Rectal smooth muscle tissue (tissue), 1 donor: ENCODE data around the gene CDK8.
"Not testable (repeated sequence)": the region's sequence is repeated elsewhere in the genome, so short reads cannot be mapped to it uniquely, and the experiment has no call there.

Experiments used
- H3K27ac ChIP-seq: one replicate; pipeline ENCODE4 v1.7.0; 2013; ENCODE audit warnings: low read depth, low read length, inconsistent platforms
- H3K27me3 ChIP-seq: one replicate; pipeline ENCODE4 v1.7.0; 2013; ENCODE audit warnings: low read length; ENCODE audit not compliant: control insufficient read depth, insufficient read depth
- H3K36me3 ChIP-seq: one replicate; pipeline ENCODE4 v1.7.0; 2013; ENCODE audit warnings: low read length; ENCODE audit not compliant: control insufficient read depth, insufficient read depth
- H3K4me1 ChIP-seq: one replicate; pipeline ENCODE4 v1.7.0; 2013; ENCODE audit warnings: low read length; ENCODE audit not compliant: control insufficient read depth, insufficient read depth
- H3K4me3 ChIP-seq: one replicate; pipeline ENCODE4 v1.7.0; 2013; ENCODE audit warnings: low read length
- H3K9ac ChIP-seq: one replicate; pipeline ENCODE4 v1.7.0; 2013; ENCODE audit warnings: low read length

Gene CDK8

GRCh38 chr13:26300140-26300539 is 46.2 kb downstream of the CDK8 start:
- Histone ChIP-seq H3K4me1 (peaks cover 6% of the 10 kb centered on the region), H3K27me3 (no peaks in the 10 kb centered on the region), H3K4me3 (no peak overlapping the region), H3K27ac (no peak overlapping the region), H3K36me3 (no peaks in the 10 kb centered on the region), H3K9ac (no peak overlapping the region)

- Histone ChIP-seq H3K9ac (no peak overlapping the region), H3K27me3 (no peaks in the 10 kb centered on the region), H3K27ac (no peak overlapping the region), H3K36me3 (no peaks in the 10 kb centered on the region), H3K4me1 (peaks cover 3% of the 10 kb centered on the region), H3K4me3 (no peak overlapping the region)
Observed at GRCh38 chr13:26305676-26306075, 51.7 kb downstream of the CDK8 start.

GRCh38 chr13:26307701-26308100 is 53.8 kb downstream of the CDK8 start:
- Histone ChIP-seq H3K4me1 (peaks cover 3% of the 10 kb centered on the region), H3K27me3 (no peaks in the 10 kb centered on the region), H3K4me3 (no peak overlapping the region), H3K9ac (no peak overlapping the region), H3K36me3 (no peaks in the 10 kb centered on the region), H3K27ac (no peak overlapping the region)

- Histone ChIP-seq H3K27ac (no peak overlapping the region), H3K4me1 (peaks cover 3% of the 10 kb centered on the region), H3K36me3 (no peaks in the 10 kb centered on the region), H3K9ac (no peak overlapping the region), H3K27me3 (no peaks in the 10 kb centered on the region), H3K4me3 (no peak overlapping the region)
Observed at GRCh38 chr13:26308250-26308649, 54.3 kb downstream of the CDK8 start.

- Histone ChIP-seq H3K27ac (no peak overlapping the region), H3K36me3 (no peaks in the 10 kb centered on the region), H3K4me3 (no peak overlapping the region), H3K27me3 (no peaks in the 10 kb centered on the region), H3K9ac (no peak overlapping the region), H3K4me1 (peaks cover 3% of the 10 kb centered on the region)
Observed at GRCh38 chr13:26308836-26309235, 54.9 kb downstream of the CDK8 start.

GRCh38 chr13:26310003-26310402 is 56.1 kb downstream of the CDK8 start:
- Histone ChIP-seq H3K9ac (no peak overlapping the region), H3K27ac (no peak overlapping the region), H3K4me1 (peaks cover 2% of the 10 kb centered on the region), H3K36me3 (no peaks in the 10 kb centered on the region), H3K4me3 (no peak overlapping the region), H3K27me3 (no peaks in the 10 kb centered on the region)

GRCh38 chr13:26310470-26310869 is 56.5 kb downstream of the CDK8 start:
- H3K27ac ChIP-seq = no peak overlapping the region
- no peaks in the 10 kb centered on the region for H3K27me3 ChIP-seq
- no peak overlapping the region for H3K9ac ChIP-seq
- H3K36me3 ChIP-seq = no peaks in the 10 kb centered on the region
- no peaks in the 10 kb centered on the region for H3K4me1 ChIP-seq
- no peak overlapping the region for H3K4me3 ChIP-seq

- H3K36me3 ChIP-seq, H3K27ac ChIP-seq, H3K9ac ChIP-seq, H3K27me3 ChIP-seq, H3K4me1 ChIP-seq, H3K4me3 ChIP-seq: not testable (repeated sequence)
Observed at GRCh38 chr13:26312019-26312418, 58.1 kb downstream of the CDK8 start.

- not testable (repeated sequence) for H3K36me3 ChIP-seq, H3K4me3 ChIP-seq, H3K4me1 ChIP-seq, H3K27ac ChIP-seq, H3K27me3 ChIP-seq, H3K9ac ChIP-seq
Observed at GRCh38 chr13:26316095-26316494, 62.2 kb downstream of the CDK8 start.

GRCh38 chr13:26320766-26321165 is 66.8 kb downstream of the CDK8 start:
- H3K9ac ChIP-seq = no peak overlapping the region
- H3K27me3 ChIP-seq = no peaks in the 10 kb centered on the region
- H3K27ac ChIP-seq = no peak overlapping the region
- H3K4me1 ChIP-seq = peaks cover 5% of the 10 kb centered on the region
- H3K36me3 ChIP-seq = no peaks in the 10 kb centered on the region
- H3K4me3 ChIP-seq = no peak overlapping the region

- Histone ChIP-seq H3K27ac (no peak overlapping the region), H3K9ac (no peak overlapping the region), H3K4me1 (peaks cover 11% of the 10 kb centered on the region), H3K36me3 (no peaks in the 10 kb centered on the region), H3K27me3 (no peaks in the 10 kb centered on the region), H3K4me3 (no peak overlapping the region)
Observed at GRCh38 chr13:26323127-26323526, 69.2 kb downstream of the CDK8 start.

- no peaks in the 10 kb centered on the region for H3K36me3 ChIP-seq
- no peak overlapping the region for H3K27ac ChIP-seq
- no peak overlapping the region for H3K9ac ChIP-seq
- H3K4me3 ChIP-seq = no peak overlapping the region
- peaks cover 11% of the 10 kb centered on the region for H3K4me1 ChIP-seq
- no peaks in the 10 kb centered on the region for H3K27me3 ChIP-seq
Observed at GRCh38 chr13:26323764-26324163, 69.8 kb downstream of the CDK8 start.

GRCh38 chr13:26324294-26324693 is 70.4 kb downstream of the CDK8 start:
- no peaks in the 10 kb centered on the region for H3K36me3 ChIP-seq
- no peak overlapping the region for H3K4me3 ChIP-seq
- no peak overlapping the region for H3K27ac ChIP-seq
- no peak overlapping the region for H3K9ac ChIP-seq
- peaks cover 11% of the 10 kb centered on the region for H3K4me1 ChIP-seq
- no peaks in the 10 kb centered on the region for H3K27me3 ChIP-seq
